Effector memory CD8-positive, alpha-beta T cell (primary cell): Measurements from ENCODE around the gene OGT.

Experiments used
- ATAC-seq: fragments of 150-1000 bp; cut with Tn5 transposase; replicated peaks from 2 replicates; pipeline ENCODE4 v1.10.0; 2021; ENCODE audit warnings: mild to moderate bottlenecking, moderate library complexity
- DNase-seq, 3 experiments: peaks; one replicate each; pipeline ENCODE4 v3.0.0; 2021
- H3K27ac Mint-ChIP-seq, 2 donors: one replicate each; pipeline ENCODE4 v1.8.0; 2022; ENCODE audit warnings: mild to moderate bottlenecking in 2 of 2, mixed read lengths in 2 of 2, moderate library complexity in 2 of 2
- H3K27me3 Mint-ChIP-seq, 2 donors: one replicate each; pipeline ENCODE4 v1.8.0; 2022; ENCODE audit warnings: mixed read lengths in 2 of 2
- H3K36me3 Mint-ChIP-seq: one replicate; pipeline ENCODE4 v1.8.0; 2022; ENCODE audit warnings: mild to moderate bottlenecking, moderate library complexity, mixed read lengths; ENCODE audit not compliant: insufficient read depth
- H3K4me1 Mint-ChIP-seq, 2 donors: one replicate each; pipeline ENCODE4 v1.8.0; 2022; ENCODE audit warnings: low read depth in 2 of 2, mixed read lengths in 2 of 2
- H3K4me3 Mint-ChIP-seq, 2 donors: one replicate each; pipeline ENCODE4 v1.8.0; 2022; ENCODE audit warnings: mild to moderate bottlenecking in 2 of 2, mixed read lengths in 2 of 2, moderate library complexity in 2 of 2
- H3K9me3 Mint-ChIP-seq, 2 donors: one replicate each; pipeline ENCODE4 v1.8.0; 2022; ENCODE audit warnings: mixed read lengths in 2 of 2

The OGT gene

DNA sequence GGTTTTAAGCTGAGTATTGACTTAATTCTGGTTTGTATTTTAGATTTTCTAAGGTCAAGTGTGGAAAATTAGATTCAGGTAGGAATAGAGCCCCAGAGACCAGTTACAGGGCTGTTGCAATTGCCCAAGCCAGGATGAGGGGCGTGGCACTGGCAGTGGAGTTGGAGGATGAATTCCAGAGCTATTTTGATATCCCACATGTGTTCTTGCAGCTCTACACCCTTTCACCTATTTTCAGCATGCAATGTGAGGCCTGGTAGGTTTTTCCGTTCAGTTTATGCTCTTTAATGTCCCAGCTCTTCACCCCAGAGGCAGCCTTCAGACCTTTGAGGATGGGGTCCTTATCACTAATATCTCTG is 17.9 kb upstream of the OGT start:
- peak overlapping the region; percentile 22 to 61 for H3K27ac Mint-ChIP-seq
- H3K9me3 Mint-ChIP-seq = no peaks in the 10 kb centered on the region
- ATAC-seq (no peak), DNase-seq (no peak)
- no peak overlapping the region for H3K4me3 Mint-ChIP-seq
- H3K36me3 Mint-ChIP-seq = no peaks in the 10 kb centered on the region
- no peaks in the 10 kb centered on the region for H3K27me3 Mint-ChIP-seq
- H3K4me1 Mint-ChIP-seq = peaks cover 5 to 9% of the 10 kb centered on the region in 2 donors

DNA sequence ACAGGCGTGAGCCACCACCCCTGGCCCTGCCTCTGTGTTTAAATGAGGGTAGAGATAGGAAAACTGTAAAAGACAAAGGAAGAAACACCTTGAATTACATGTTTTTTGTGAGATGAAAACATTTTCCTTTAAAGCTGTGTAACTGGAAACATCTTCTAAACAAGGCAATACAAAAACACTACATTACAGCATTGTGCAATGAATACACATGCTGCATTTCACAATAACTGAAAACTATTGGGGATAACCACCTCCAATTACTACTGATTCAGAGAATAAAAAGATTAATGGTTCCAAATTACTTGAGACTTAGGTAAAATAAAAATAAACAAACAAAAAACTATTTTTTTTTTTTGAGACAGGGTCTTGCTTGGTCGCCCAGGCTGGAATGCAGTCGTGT is 7.6 kb upstream of the OGT start:
- H3K36me3 Mint-ChIP-seq = no peaks in the 10 kb centered on the region
- DNase-seq = no peak
- H3K27ac Mint-ChIP-seq = no peak overlapping the region
- H3K4me1 Mint-ChIP-seq = no peaks in the 10 kb centered on the region
- H3K9me3 Mint-ChIP-seq = no peaks in the 10 kb centered on the region
- no peaks in the 10 kb centered on the region for H3K27me3 Mint-ChIP-seq
- no peak overlapping the region for H3K4me3 Mint-ChIP-seq
- no peak for ATAC-seq

DNA sequence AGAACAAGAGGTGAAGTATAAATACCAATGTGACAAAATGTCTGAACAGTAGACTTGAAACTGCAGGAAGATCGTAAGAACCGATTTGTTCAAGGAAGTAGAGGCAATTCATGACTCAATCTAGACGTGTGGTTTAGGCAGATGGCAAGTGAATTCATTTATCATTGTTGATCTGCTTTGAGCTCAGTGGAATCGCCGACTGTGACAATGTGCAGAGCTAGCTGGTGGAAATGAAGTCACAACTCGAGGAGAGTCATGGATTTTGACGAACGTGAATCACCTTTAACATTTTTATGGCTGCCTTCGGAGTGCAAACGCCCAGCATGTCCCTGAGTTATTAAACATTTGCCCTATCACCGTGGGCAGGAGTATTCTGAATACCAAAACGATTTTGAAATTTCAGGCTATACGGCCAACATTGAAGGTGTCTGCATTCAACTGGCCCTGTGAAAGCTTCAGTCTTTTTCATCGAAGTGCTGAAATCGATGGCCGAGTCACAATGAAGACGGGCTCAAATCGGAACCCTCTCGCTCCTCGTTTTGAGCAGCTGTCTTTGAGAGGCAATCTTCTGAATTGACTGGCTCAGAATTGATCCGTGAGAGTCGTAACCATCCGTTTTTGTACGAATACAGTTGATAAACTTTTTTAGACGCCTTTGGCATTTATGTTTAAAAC is 689 bp upstream of the OGT start:
- peaks cover 33% of the 10 kb centered on the region for H3K36me3 Mint-ChIP-seq
- no peaks in the 10 kb centered on the region for H3K9me3 Mint-ChIP-seq
- peaks cover 11 to 16% of the 10 kb centered on the region in 2 donors for H3K4me1 Mint-ChIP-seq
- DNase-seq = peak; percentile 41 to 54 (median 42)
- peak overlapping the region; percentile 90 to 94 for H3K27ac Mint-ChIP-seq
- H3K27me3 Mint-ChIP-seq = no peaks in the 10 kb centered on the region
- peak overlapping the region; percentile 99 for H3K4me3 Mint-ChIP-seq
- ATAC-seq = peak; percentile 61

DNA sequence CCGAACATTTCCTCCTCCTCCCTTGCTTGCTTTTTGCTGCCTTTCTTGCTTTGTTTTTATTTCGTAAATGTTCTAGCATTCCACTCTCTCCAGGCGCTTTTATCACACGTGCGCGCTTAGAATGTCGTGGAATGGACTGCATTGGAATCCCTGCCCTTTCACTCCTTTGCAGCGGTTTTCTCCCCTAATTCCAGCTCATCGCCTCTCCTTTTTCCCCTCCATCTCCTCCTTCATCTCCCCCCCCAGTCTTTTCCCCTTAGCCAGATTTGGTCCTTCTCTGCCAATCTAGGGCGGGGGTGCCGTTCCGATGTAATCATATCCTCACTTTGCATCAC is 579 bp downstream of the OGT start:
- no peak for ATAC-seq
- no peaks in the 10 kb centered on the region for H3K27me3 Mint-ChIP-seq

DNA sequence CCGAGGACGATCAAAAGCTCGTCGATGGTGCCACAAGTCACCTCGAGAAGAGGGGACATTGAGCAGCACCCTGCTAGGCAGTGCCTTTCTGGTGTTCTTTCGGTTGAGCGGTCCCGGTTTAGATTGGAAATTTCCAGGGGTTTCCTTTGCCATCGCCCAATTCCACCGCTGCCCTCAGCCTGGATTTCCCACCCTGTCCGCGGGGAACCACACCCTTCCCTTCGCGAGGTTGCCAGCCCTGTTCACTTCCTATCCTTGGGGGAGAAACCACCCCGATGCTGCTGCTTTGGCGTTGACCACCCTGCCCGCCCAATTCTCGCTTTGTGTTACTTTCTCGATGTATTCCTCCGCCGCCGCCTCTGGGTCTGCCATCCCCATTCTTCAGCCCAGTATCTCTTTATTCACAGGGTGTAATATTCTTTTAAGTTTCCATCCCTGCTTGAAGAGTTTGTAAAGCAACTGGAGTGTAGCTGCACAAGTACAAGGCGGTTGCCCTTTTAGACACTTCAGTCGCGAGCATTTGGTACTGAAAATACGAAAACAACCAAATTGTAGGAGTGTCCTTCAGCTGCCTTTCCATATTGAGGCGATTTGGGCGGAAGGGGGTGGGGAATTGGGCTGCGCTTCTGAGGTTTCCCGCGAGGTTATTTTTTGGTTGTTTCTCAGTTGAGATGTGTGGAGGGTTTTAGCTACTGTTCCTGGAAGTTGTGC is 1.1 kb downstream of the OGT start:
- Mint-ChIP-seq H3K36me3 (peaks cover 50% of the 10 kb centered on the region), H3K4me3 (peak overlapping the region; percentile 99), H3K4me1 (peaks cover 11 to 16% of the 10 kb centered on the region in 2 donors), H3K27ac (peak overlapping the region; percentile 90 to 94), H3K27me3 (no peaks in the 10 kb centered on the region), H3K9me3 (no peaks in the 10 kb centered on the region)
- peak; percentile 37 to 50 (median 44) for DNase-seq
- ATAC-seq = peak; percentile 30

More for the DNA sequence above, 579 bp downstream of the OGT start:
- H3K36me3 Mint-ChIP-seq = peaks cover 45% of the 10 kb centered on the region
- peaks cover 11 to 16% of the 10 kb centered on the region in 2 donors for H3K4me1 Mint-ChIP-seq
- no peak for DNase-seq
- peak overlapping the region; percentile 90 to 94 for H3K27ac Mint-ChIP-seq
- peak overlapping the region; percentile 99 for H3K4me3 Mint-ChIP-seq
- H3K9me3 Mint-ChIP-seq = no peaks in the 10 kb centered on the region

DNA sequence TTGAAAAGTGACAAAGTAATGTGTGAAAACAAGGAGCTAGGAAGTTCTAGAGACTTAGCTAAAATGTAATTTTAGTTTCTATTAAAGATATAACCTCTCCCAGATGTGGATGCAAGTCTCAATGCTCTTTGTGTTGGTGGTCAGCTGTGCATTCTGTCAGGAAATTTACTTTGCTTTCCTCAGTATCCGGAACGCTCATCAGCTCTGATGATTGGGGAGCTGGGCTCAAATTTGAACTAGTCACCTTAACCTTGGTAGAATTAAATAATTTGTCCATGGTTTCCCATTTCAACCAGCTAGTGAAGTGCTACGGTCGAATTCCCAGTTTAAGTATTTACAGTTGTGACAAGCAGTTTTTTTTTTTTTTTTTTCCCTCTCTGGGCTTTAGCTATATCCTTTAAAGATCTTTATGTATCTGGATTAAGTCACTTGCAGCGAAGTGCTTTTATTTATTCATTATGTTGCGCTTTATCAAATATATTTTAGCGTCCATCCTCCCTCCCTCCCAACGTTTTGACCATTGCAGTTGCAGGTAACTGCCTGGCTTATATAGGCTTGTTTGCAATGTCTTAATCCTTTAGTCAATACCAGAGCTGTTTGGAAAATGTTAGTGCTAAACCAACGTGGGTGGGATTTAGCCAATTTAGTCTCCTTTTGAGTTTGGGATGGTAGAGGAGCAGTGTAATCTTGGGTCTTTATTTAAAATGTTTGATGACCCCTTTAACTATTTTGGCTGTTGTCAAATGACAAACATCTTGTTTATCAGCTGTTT is 2.1 kb downstream of the OGT start:
- Mint-ChIP-seq H3K9me3 (no peaks in the 10 kb centered on the region), H3K27me3 (no peaks in the 10 kb centered on the region), H3K4me3 (peak overlapping the region; percentile 99), H3K27ac (peak overlapping the region; percentile 90 to 94), H3K36me3 (peaks cover 53% of the 10 kb centered on the region), H3K4me1 (peaks cover 11 to 23% of the 10 kb centered on the region in 2 donors)
- DNase-seq (no peak), ATAC-seq (no peak)

DNA sequence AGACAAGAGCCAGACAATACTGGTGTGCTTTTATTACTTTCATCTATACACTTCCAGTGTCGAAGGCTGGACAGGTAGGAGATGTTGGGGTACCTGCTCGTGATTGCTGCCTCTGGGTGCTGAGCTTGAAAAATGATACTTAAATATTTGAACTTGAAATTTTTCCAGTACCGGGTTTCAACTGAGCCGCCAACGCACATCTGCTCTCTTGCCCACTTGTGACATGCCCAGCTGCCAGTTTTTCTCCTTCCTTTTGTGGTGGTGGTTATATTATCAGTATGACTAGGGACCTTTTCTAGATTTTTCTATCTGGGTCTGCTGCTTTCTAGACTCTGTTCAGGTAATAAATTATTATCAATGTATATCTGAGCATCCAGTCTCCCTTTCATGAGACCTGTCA is 3.4 kb downstream of the OGT start:
- no peaks in the 10 kb centered on the region for H3K27me3 Mint-ChIP-seq
- peaks cover 62% of the 10 kb centered on the region for H3K36me3 Mint-ChIP-seq
- no peak for DNase-seq
- peaks cover 15 to 28% of the 10 kb centered on the region in 2 donors for H3K4me1 Mint-ChIP-seq
- H3K4me3 Mint-ChIP-seq = peak overlapping the region; percentile 69 to 99
- no peaks in the 10 kb centered on the region for H3K9me3 Mint-ChIP-seq
- no peak for ATAC-seq
- H3K27ac Mint-ChIP-seq = peak overlapping the region; percentile 84 to 89

DNA sequence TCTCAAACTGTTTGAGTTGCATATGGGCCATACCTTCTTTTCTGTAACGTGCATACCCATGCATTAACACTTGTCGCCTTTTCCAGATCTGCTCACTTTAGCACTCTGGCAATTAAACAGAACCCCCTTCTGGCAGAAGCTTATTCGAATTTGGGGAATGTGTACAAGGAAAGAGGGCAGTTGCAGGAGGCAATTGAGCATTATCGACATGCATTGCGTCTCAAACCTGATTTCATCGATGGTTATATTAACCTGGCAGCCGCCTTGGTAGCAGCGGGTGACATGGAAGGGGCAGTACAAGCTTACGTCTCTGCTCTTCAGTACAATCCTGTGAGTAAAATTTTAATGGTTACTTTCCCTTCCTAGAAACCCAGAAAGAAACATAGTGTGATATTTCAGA is 4.8 kb downstream of the OGT start:
- H3K36me3 Mint-ChIP-seq = peaks cover 73% of the 10 kb centered on the region
- peak overlapping the region; percentile 84 to 89 for H3K27ac Mint-ChIP-seq
- no peak for ATAC-seq
- no peaks in the 10 kb centered on the region for H3K9me3 Mint-ChIP-seq
- no peaks in the 10 kb centered on the region for H3K27me3 Mint-ChIP-seq
- peaks cover 18 to 36% of the 10 kb centered on the region in 2 donors for H3K4me1 Mint-ChIP-seq
- H3K4me3 Mint-ChIP-seq = peak overlapping the region; percentile 69 to 99
- no peak for DNase-seq

DNA sequence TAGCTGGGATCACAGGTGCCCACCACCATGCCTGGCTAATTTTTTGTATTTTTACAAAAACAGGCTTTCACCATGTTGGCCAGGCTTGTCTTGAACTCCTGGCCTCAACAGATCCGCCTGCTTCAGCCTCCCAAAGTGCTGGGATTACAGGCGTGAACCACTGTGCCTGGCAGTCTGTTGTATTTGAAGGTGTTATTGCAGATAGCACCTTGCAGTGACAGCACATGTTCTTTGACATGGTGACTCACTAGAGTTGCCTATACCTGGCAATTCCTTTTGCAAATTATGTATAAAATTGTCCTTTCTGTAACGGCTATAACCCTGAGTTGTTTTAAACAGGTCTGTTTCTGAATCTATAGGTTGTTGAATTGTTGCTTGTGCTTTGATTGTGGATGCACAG is 7.9 kb downstream of the OGT start:
- ATAC-seq = peak; percentile 60
- Mint-ChIP-seq H3K27ac (peak overlapping the region; percentile 39 to 81), H3K27me3 (no peaks in the 10 kb centered on the region), H3K36me3 (peaks cover 75% of the 10 kb centered on the region), H3K9me3 (no peaks in the 10 kb centered on the region), H3K4me3 (peak overlapping the region; percentile 69 to 99), H3K4me1 (peaks cover 20 to 52% of the 10 kb centered on the region in 2 donors)
- no peak for DNase-seq

DNA sequence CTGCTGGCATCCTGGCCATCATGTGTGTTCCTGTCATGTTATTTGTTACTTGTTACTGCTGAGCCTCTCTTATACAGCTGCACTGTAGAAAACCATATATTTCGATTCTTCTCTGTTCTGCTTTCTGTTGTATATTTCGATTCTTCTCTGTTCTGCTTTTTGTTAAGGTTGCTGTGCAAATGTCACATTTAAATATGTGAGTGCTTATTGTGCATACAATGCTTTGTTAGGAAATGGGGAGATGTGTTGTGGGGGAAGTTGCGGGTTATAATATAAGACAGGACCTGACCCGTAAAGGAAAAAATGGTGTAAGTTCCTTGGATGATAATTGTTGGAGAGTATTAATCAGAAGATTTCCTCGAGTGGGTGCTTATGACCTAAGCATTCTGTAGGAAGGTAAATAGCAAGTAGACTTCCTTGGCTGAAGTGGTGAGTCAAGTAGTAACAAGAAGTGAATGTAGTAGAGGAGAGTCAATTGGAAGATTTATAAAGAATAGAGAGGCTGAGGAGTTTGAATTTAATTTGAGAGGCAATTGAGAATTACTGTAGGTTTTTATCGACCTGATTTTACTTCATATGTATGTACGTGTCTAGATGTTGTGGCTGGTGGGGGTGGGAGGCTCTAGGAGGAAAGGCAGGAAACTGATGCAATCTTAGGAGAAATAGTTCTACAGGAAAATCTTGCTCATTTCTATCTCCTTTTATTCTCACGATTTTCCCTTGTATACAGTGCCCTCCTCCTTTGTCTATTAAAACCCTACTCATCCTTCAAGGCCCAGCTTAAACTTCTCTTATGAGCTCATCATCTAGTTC is 8.5 kb downstream of the OGT start:
- H3K36me3 Mint-ChIP-seq = peaks cover 79% of the 10 kb centered on the region
- peak overlapping the region; percentile 69 to 99 for H3K4me3 Mint-ChIP-seq
- ATAC-seq (peak; percentile 20), DNase-seq (no peak)
- H3K4me1 Mint-ChIP-seq = peaks cover 21 to 52% of the 10 kb centered on the region in 2 donors
- no peaks in the 10 kb centered on the region for H3K27me3 Mint-ChIP-seq
- peak overlapping the region; percentile 39 to 81 for H3K27ac Mint-ChIP-seq
- no peaks in the 10 kb centered on the region for H3K9me3 Mint-ChIP-seq

DNA sequence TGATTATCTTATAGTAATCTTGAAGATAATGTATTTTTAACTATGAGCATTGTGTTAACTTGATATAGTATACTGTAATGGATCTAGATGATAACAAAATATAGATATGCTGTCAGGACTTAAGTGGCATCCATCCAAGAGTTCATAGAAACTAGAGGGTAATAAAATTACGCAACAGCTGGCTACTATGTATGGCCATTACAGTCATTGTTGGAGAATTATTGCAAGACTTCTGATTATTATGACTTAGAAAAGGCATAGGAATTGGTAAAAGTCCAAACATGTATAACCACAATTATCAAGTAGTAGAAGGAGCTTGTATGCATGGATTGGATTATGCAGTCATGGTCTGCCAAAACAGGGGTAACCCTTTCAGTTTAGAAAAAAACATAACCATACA is 9.5 kb downstream of the OGT start:
- peaks cover 22 to 48% of the 10 kb centered on the region in 2 donors for H3K4me1 Mint-ChIP-seq
- no peak for DNase-seq
- no peak for ATAC-seq
- peak overlapping the region; percentile 39 to 81 for H3K27ac Mint-ChIP-seq
- H3K27me3 Mint-ChIP-seq = no peaks in the 10 kb centered on the region
- peak overlapping the region; percentile 69 to 99 for H3K4me3 Mint-ChIP-seq
- H3K9me3 Mint-ChIP-seq = no peaks in the 10 kb centered on the region
- H3K36me3 Mint-ChIP-seq = peaks cover 79% of the 10 kb centered on the region

DNA sequence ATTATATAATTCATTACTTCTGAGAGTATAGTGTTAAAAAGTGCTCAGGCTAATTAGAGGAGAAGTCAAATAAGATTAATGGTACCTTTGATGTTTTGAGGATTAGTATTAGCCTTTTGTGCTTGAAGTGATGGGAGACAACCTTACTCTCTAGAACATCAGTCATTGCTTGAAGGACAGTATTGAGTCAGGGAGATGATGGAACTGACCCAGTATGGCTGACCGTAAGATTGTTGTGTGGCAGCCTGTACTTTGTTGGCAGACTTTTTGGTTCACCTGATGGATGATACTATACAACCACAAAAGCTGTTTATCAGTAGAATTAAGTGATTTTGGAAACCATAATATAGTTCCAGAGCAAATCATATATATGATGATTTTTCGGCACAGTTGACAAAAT is 9.9 kb downstream of the OGT start:
- Mint-ChIP-seq H3K27me3 (no peaks in the 10 kb centered on the region), H3K4me1 (peaks cover 22 to 50% of the 10 kb centered on the region in 2 donors), H3K27ac (peak overlapping the region in 1 of 2 donors; percentile 81), H3K36me3 (peaks cover 77% of the 10 kb centered on the region), H3K4me3 (peak overlapping the region; percentile 69 to 99), H3K9me3 (no peaks in the 10 kb centered on the region)
- ATAC-seq = no peak
- no peak for DNase-seq

DNA sequence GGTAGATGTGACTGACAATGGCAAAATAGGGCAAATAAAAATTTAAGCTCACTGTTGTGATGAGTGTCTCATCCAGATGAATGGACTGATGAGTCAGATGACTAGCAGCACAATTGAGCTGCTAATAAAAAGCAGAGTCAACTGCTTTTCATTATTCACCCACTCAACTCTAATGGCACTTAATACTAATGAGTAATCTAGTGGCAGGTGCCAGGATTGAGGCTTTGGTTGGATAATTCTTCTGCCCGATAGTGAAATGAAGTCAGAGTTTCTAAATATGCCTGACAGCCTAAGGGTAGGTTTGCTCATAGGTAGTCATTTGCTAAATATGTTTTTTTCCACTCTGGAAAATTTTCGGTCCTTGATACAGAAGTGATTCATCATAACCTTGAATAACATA is 10.4 kb downstream of the OGT start:
- H3K36me3 Mint-ChIP-seq = peaks cover 78% of the 10 kb centered on the region
- no peaks in the 10 kb centered on the region for H3K27me3 Mint-ChIP-seq
- H3K4me3 Mint-ChIP-seq = peak overlapping the region; percentile 58 to 99
- ATAC-seq (peak; percentile 21), DNase-seq (no peak)
- peak overlapping the region in 1 of 2 donors; percentile 23 for H3K27ac Mint-ChIP-seq
- H3K9me3 Mint-ChIP-seq = no peaks in the 10 kb centered on the region
- peaks cover 22 to 53% of the 10 kb centered on the region in 2 donors for H3K4me1 Mint-ChIP-seq
